Measurements from ENCODE around the gene UTP18. TPM values are rescaled to one million over a fixed set of nuclear protein-coding genes. Genes with fewer than 3 reads are reported as not detected.

UTP18 gene
- total RNA-seq, 3 donors from 2014 or later (not counting 1 experiment from before 2014, with no cell fraction given) = 33.5 to 40.3 (median 34.6) TPM

DNA sequence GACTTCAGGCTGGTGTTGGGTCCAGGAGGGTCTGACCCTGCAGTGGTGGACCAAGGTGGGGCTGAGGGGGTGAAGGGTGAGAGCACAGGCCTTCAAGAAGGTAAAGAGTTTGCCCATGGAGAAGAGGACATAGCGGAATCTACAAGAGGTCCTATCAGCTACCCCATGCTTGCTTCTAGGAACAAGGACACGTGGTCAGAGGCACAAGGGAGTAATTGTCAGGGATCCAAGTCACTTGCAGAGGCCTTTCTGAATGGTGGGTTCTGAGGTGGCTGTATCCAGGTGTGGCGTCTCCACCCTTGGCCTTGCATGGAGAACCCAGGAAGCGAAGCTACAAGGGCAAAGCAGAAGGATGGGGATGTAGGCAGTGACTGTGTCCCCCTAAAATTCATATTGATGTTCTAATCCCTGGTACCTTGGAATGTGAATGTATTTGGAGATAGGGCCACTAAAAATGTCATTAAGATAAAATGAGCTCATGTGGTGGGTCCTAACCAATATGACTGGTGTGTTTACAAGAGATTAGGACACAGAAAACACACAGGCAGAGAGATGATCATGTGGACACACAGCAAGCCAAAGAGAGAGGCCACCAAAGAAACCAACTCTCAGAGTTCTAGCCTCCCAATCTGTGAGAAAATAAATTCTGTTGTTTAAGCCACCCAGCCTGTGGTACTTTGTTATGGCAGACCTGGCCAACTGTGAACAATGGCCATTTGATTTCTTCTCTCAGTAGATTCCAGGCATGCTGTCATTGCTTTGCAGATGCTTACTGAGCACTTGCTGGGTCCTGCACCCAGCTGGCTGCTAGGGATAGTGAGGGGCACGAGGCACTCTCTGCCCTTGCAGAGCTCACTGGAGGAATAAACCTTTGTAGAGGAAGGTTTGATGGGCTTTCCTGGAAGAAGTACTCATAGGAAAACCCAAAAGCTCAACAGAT, 75.8 kb downstream of the UTP18 start:
- intact Hi-C loops (cut with micrococcal nuclease) = no loop called here
- TF ChIP-seq, protein P1, sequence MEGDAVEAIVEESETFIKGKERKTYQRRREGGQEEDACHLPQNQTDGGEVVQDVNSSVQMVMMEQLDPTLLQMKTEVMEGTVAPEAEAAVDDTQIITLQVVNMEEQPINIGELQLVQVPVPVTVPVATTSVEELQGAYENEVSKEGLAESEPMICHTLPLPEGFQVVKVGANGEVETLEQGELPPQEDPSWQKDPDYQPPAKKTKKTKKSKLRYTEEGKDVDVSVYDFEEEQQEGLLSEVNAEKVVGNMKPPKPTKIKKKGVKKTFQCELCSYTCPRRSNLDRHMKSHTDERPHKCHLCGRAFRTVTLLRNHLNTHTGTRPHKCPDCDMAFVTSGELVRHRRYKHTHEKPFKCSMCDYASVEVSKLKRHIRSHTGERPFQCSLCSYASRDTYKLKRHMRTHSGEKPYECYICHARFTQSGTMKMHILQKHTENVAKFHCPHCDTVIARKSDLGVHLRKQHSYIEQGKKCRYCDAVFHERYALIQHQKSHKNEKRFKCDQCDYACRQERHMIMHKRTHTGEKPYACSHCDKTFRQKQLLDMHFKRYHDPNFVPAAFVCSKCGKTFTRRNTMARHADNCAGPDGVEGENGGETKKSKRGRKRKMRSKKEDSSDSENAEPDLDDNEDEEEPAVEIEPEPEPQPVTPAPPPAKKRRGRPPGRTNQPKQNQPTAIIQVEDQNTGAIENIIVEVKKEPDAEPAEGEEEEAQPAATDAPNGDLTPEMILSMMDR (IDR thresholded peaks at IDR 0.05) = no peak
- no peaks in the 10 kb centered on the region for H3K9me3 Mint-ChIP-seq

DNA sequence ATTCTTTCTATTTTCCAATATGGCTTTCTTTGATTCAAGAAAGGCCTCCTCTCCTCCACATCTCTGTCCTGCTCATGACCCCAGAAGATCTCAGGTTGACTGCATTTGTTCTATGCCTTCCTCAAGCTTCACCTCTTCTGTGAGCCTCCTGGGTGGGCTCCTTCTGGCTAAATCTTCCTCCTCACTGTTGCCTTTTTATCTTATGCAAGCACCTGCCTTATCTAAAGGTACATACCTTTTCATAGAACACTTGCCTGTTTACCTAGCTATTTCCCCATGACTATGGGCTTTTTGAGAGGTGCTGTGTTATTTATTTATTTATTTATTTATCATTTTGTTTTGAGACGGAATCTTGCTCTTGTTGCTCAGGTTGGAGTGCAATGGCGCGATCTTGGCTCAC, 81.1 kb downstream of the UTP18 start:
- no peak for DNase-seq
- H3K4me1 Mint-ChIP-seq = no peaks in the 10 kb centered on the region
- no peaks in the 10 kb centered on the region for H3K4me1 ChIP-seq (ENCODE audit: control insufficient read depth, insufficient read depth, low read length)
- no peak overlapping the region for H3K27ac ChIP-seq (ENCODE audit: low read length)
- no peaks in the 10 kb centered on the region for H3K9me3 Mint-ChIP-seq
- H3K27ac Mint-ChIP-seq = no peak overlapping the region
- no peak overlapping the region for H3K4me3 Mint-ChIP-seq
- TF ChIP-seq, protein P1 (IDR thresholded peaks at IDR 0.05) = no peak
- no peak for ATAC-seq
- intact Hi-C loops (cut with micrococcal nuclease) = no loop called here
- H3K27me3 ChIP-seq (ENCODE audit: control insufficient read depth, insufficient read depth, low read length) = no peaks in the 10 kb centered on the region
- peaks cover 14 to 19% of the 10 kb centered on the region in 2 donors for H3K27me3 Mint-ChIP-seq (ENCODE audit: low read depth in 2 of 2)
- H3K36me3 Mint-ChIP-seq = no peaks in the 10 kb centered on the region
- H3K4me3 ChIP-seq (ENCODE audit: low read length) = no peak overlapping the region
- H3K36me3 ChIP-seq (ENCODE audit: control insufficient read depth, insufficient read depth, low read length) = no peaks in the 10 kb centered on the region
- WGBS (ENCODE audit: insufficient coverage) = 100% methylated on average over 3 of the region's 3 CpGs
- no peaks in the 10 kb centered on the region for H3K9me3 ChIP-seq (ENCODE audit: control insufficient read depth, insufficient read depth, low read length)

More for the DNA sequence above, 75.8 kb downstream of the UTP18 start:
- Histone ChIP-seq H3K9me3 (ENCODE audit: control insufficient read depth, insufficient read depth, low read length) (no peaks in the 10 kb centered on the region), H3K36me3 (ENCODE audit: control insufficient read depth, insufficient read depth, low read length) (no peaks in the 10 kb centered on the region), H3K27ac (ENCODE audit: low read length) (no peak overlapping the region), H3K4me3 (ENCODE audit: low read length) (no peak overlapping the region), H3K27me3 (ENCODE audit: control insufficient read depth, insufficient read depth, low read length) (no peaks in the 10 kb centered on the region), H3K4me1 (ENCODE audit: control insufficient read depth, insufficient read depth, low read length) (no peaks in the 10 kb centered on the region)
- H3K27me3 Mint-ChIP-seq (ENCODE audit: low read depth in 2 of 2) = peaks cover 9 to 31% of the 10 kb centered on the region in 2 donors
- H3K36me3 Mint-ChIP-seq = no peaks in the 10 kb centered on the region
- H3K4me1 Mint-ChIP-seq = no peaks in the 10 kb centered on the region
- 74% methylated on average over 5 of the region's 5 CpGs for WGBS (ENCODE audit: insufficient coverage)
- H3K4me3 Mint-ChIP-seq = no peak overlapping the region
- ATAC-seq (no peak), DNase-seq (no peak)
- H3K27ac Mint-ChIP-seq = no peak overlapping the region

DNA sequence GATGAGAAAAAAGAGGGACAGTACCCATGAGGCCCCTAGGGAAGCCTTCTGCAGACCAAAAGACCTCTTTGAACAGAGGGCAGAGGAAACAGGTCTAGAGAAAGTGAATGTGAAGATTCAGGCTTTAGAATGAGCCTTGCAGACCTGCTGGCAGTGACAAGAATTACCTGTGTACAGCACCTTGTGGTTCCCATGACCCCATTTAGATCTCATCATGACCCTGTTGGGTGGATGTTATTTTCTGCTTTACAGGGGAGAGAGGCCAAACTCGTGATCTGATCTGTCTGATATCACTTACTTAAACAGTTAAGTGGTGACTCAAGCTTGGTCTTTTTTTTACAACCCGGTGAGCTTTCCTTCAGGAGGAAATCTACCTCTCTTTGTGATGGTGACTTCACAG, 81.9 kb downstream of the UTP18 start:
- peaks cover 14 to 19% of the 10 kb centered on the region in 2 donors for H3K27me3 Mint-ChIP-seq (ENCODE audit: low read depth in 2 of 2)
- H3K4me1 ChIP-seq (ENCODE audit: control insufficient read depth, insufficient read depth, low read length) = no peaks in the 10 kb centered on the region
- 66% methylated on average over 2 of the region's 2 CpGs for WGBS (ENCODE audit: insufficient coverage)
- no peaks in the 10 kb centered on the region for H3K9me3 ChIP-seq (ENCODE audit: control insufficient read depth, insufficient read depth, low read length)
- no peaks in the 10 kb centered on the region for H3K36me3 ChIP-seq (ENCODE audit: control insufficient read depth, insufficient read depth, low read length)
- ATAC-seq = no peak
- intact Hi-C loops (cut with micrococcal nuclease) = no loop called here
- TF ChIP-seq, protein P1 (IDR thresholded peaks at IDR 0.05) = no peak
- no peaks in the 10 kb centered on the region for H3K4me1 Mint-ChIP-seq
- no peak overlapping the region for H3K4me3 Mint-ChIP-seq
- H3K27ac Mint-ChIP-seq = no peak overlapping the region
- no peaks in the 10 kb centered on the region for H3K36me3 Mint-ChIP-seq
- DNase-seq = no peak
- H3K4me3 ChIP-seq (ENCODE audit: low read length) = no peak overlapping the region
- no peaks in the 10 kb centered on the region for H3K9me3 Mint-ChIP-seq
- no peaks in the 10 kb centered on the region for H3K27me3 ChIP-seq (ENCODE audit: control insufficient read depth, insufficient read depth, low read length)
- no peak overlapping the region for H3K27ac ChIP-seq (ENCODE audit: low read length)

Measured in natural killer cell (primary cell).